ENCODE measurements around the gene PROS1.
A peak's percentile ranks its signal among the peaks of the same experiment; 100 is the strongest.

The PROS1 gene

GRCh38 chr3:94009608-94010007 lies 35.9 kb upstream of the PROS1 start:
- TF ChIP-seq, protein P1, sequence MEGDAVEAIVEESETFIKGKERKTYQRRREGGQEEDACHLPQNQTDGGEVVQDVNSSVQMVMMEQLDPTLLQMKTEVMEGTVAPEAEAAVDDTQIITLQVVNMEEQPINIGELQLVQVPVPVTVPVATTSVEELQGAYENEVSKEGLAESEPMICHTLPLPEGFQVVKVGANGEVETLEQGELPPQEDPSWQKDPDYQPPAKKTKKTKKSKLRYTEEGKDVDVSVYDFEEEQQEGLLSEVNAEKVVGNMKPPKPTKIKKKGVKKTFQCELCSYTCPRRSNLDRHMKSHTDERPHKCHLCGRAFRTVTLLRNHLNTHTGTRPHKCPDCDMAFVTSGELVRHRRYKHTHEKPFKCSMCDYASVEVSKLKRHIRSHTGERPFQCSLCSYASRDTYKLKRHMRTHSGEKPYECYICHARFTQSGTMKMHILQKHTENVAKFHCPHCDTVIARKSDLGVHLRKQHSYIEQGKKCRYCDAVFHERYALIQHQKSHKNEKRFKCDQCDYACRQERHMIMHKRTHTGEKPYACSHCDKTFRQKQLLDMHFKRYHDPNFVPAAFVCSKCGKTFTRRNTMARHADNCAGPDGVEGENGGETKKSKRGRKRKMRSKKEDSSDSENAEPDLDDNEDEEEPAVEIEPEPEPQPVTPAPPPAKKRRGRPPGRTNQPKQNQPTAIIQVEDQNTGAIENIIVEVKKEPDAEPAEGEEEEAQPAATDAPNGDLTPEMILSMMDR (IDR thresholded peaks at IDR 0.05; ENCODE audit: borderline replicate concordance, insufficient read depth, low read depth, low read length): no peak
- H3K4me3 ChIP-seq (ENCODE audit: low read depth, low read length): no peak overlapping the region

DNA sequence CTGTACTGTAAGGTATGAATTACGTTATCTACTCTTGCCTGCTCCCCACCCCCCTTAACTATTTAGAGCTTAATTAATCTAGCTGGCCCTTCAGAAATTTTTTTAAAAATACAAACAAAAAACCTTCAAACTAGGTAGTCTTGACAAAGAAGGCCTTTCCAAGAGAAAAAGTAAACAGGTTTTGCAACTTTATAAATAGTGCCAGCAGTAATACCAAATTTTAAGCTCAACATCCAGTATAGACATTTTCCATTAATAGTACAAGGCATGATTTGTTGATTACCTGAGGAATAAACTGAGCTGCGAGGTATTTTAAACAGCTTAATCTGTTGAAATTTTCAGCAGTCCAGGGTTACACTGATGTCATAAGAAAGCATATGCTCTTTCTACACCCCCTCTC lies 34.6 kb upstream of the PROS1 start:
- TF ChIP-seq, protein P1 (IDR thresholded peaks at IDR 0.05; ENCODE audit: borderline replicate concordance, insufficient read depth, low read depth, low read length): no peak
- no peak overlapping the region for H3K4me3 ChIP-seq (ENCODE audit: low read depth, low read length)

DNA sequence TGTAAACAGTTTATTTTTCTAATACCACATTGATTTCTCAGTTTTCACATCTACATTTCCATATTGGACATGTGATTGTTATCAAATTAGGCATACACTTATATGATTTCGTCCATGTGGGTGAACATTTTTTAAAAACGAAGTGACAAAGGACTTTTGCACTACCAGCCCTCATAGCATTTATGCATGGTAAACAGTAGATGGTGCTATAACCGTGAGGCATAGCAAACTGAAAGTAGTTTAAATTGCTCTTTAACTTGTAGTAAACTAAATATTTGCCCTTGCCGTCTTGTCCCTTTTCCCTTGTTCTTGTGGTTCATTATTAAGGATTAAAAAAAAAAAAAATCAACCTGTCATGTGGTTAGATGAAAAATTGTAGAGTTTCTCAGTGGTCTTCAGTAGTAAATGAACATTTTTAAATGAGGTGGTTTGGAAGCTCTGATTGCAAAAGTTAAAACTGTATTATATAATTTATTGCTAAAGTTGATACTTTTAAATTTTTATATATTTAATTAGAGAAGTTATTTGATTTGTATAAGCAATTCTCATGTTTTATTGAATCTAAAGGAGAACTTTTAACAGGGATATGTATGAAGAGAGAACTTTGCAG lies 30.7 kb upstream of the PROS1 start:
- H3K4me3 ChIP-seq (ENCODE audit: low read depth, low read length): no peak overlapping the region
- TF ChIP-seq, protein P1 (IDR thresholded peaks at IDR 0.05; ENCODE audit: borderline replicate concordance, insufficient read depth, low read depth, low read length): peak; percentile 57; the same call in 1 of the 2 replicates

- no peak overlapping the region for H3K4me3 ChIP-seq (ENCODE audit: low read depth, low read length)
- TF ChIP-seq, protein P1 (IDR thresholded peaks at IDR 0.05; ENCODE audit: borderline replicate concordance, insufficient read depth, low read depth, low read length): no peak
These were observed 28.3 kb upstream of the PROS1 start for GRCh38 chr3:94001827-94002495.

- TF ChIP-seq, protein P1 (IDR thresholded peaks at IDR 0.05; ENCODE audit: borderline replicate concordance, insufficient read depth, low read depth, low read length): no peak
These were observed 27.5 kb upstream of the PROS1 start for GRCh38 chr3:94001191-94001590.

GRCh38 chr3:93994056-93994455 lies 20.4 kb upstream of the PROS1 start:
- TF ChIP-seq, protein P1 (IDR thresholded peaks at IDR 0.05; ENCODE audit: borderline replicate concordance, insufficient read depth, low read depth, low read length): no peak
- no peak overlapping the region for H3K4me3 ChIP-seq (ENCODE audit: low read depth, low read length)

More at GRCh38 chr3:94001191-94001590, 27.5 kb upstream of the PROS1 start:
- no peak overlapping the region for H3K4me3 ChIP-seq (ENCODE audit: low read depth, low read length)

GRCh38 chr3:93992207-93992606 lies 18.5 kb upstream of the PROS1 start:
- TF ChIP-seq, protein P1 (IDR thresholded peaks at IDR 0.05; ENCODE audit: borderline replicate concordance, insufficient read depth, low read depth, low read length): no peak
- no peak overlapping the region for H3K4me3 ChIP-seq (ENCODE audit: low read depth, low read length)

Measured in GM12875 (cell line).